SW480 (cell line): ENCODE measurements around the gene NEK6.

ENCODE experiments used
- DNase-seq: peaks from one replicate; pipeline ENCODE4 v3.0.0-alpha.2; 2016; ENCODE audit warnings: low spot score

Gene NEK6

DNA sequence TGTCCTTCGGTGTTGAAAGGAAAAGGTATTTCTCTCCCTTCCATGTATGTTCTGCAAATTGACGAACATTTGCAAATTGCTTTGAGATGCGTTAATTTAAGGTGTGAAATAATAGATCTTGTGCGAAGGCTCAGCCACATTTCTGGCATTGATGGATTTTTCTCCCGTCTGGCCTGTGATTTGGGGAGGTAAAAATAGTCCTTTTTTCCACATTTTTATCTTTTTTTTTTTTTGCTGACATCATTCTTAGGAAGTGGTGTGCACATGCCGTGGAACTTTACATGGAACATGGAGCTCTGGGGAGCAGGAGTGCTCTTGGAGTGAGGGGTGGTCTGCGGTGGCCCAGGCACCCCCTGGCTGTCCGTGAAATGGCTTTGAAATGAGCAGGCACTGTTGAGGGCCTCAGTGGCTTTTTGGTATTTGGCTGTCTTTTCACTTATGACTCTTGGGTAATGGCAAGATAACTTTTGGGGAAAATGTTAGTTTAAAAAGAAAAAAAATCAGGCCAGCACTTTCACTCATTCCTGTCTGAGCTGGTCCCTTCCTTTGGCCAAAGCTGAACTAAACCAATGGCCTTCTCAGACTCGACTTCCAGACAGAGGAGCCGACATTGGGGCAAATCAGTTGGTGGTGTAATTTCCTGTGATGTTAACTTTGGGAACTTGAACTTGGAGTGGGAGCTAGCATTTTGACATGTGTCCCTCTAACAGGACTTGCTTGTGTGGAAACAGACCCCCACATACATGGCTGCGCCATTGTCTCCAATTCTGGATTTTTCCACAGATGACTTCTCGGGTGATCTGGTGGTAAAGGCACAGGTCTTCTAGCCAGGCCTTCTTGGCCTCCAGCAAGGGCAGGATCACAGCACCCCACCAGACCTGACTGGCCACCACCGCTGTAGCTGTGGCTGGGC lies 4.2 kb downstream of the NEK6 start:
- DNase-seq = no peak

DNA sequence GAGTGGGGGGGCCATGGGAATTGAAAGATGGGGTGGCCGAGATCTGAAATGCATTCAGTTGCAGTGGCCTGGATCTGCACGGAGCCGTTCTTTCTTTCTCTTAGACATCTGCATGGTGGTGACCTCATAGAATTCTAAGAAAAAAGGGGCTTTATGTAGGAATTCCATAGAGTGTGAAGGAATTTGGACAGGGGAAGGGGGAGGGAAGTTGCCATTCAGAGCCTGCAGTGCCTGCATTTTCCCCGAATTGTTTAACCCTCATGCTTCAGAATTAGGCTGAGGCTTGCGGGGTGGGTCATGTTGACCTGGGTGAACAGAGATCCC lies 4.9 kb downstream of the NEK6 start:
- no peak for DNase-seq

DNA sequence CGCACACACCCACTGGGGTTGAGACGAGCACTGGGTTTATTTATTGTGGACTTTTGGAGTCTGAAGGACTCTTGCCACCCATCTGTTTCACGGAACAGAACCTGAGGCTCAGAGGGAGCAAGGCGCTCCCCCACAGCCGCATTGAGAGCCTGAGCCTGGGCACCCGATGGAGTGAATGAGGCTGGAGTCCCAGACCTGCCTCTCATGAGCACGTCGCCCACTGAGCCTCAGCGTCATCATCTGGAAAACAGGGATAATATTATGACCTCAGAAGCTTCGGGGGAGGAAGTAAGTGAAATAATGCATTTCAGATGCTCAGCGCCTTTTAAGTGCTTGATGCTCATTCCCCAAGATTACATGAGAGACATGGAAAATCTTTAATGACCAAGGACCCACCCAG lies 5.5 kb downstream of the NEK6 start:
- no peak for DNase-seq

DNA sequence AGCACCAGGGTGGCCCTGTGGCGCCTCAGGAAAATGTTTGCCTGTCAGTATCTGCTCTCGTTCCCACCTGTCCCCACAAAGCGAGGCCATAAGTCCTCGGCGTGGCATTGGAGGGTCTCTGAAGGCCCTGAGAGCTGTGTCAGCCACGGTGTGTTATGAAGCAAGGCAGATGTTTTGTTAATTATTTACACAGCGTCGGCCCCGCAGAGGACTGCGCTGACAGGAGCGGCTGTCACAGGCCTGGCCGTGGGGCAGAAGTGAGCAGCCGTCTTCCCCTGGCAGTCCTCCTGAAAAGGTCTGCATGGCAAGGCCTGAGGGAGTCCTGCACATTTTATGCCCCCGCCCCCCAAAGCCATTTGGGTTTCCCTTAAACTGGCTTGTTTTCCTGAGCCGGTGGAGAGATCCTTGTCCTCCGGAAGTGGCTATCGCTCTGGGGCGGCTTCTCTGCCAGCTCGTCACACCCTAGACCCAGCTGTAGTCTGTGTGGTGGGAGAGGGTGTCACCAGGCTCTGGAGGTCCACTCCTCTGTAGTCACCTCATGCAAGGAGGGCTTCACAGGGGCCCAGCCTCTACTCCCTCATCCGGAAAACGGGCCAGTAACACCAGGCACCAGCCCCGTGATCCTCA lies 6.2 kb downstream of the NEK6 start:
- no peak for DNase-seq

DNA sequence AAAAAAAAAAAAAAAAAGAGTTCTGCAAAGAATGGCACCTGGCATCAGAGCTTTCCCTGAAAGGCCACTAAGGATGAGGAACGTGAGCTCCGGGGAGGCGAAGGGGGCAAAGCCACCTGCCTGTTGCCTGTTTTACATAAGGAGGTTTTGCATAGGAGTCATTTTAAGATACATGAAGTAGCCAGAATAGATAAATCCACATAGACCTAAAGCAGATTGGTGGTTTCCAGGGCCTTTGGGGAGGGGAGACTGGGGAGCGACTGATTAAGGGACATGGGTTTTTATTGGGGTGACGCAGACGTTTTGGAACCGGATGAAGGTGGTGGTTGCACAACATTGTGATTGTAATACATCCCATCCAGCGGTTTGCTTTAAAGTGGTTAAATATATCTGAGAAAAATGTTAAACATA lies 7.1 kb downstream of the NEK6 start:
- peak; percentile 92 for DNase-seq

DNA sequence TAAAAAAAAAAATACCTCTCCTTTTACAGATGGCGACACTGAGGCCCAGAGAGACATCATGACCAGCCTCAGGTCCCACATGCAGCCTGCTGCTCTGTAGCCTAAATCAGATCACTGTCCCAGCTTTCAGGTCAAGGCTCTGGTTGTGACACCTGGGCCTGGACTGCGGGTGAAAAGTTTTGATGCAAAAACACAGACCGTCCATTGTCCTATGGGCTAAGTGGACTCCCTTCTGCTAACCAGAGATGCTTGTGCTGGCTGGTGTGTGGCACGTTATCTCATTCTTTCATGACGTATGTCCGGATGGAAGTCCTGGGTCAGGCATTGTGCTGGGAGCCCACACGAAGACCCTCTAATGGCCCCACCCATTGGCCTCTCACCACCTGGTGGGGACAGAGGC lies 7.8 kb downstream of the NEK6 start:
- no peak for DNase-seq

DNA sequence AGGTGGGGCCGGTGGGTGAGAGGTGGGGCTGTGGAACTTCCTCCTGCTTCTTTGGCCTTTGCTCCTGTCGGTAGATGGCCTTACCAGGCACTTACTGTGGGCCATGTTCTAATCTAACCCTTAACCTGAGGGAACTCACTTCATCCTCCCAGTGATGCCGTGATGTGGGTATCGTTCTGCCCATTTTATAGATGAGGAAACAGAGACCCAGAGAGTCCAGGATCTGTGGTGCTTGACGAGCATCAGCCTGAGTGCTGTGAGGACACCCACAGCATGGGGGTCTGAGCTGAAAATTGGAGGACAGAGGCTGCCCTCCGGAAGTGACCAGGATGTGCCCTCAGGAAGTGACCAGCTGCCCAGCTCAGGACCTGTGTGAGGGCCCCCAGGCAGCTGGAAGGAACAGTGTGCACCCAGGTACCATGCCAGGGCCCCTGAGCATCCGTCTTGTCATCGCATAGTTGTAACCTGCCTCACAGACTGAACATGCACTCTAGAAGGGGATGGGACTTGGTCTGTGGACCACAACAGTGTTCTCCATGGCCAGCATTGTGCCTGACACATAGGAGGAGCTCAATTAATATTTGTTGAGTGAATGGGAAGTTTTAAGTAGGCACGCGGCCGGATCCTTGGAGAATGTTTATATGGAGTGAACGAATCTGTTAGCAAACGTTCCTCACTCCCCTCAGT lies 8.5 kb downstream of the NEK6 start:
- DNase-seq = no peak

DNA sequence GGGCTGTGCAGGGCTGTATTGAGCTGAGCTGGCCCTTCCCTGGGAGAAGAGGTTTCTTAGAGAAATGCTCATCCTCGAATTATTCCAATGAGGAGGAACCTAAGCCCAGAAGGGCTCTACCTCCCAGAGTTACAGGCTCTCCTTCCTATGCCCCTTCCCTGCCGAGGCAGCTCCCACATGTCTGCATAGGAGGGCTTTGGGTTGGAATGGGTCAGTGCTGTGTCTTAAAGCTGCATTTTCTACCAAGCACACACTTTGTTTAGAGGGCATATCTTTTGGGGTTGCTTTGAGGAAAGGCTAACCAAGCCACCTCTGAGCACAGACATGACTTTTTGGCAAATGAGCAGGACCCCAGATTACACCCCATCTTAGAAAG lies 9.1 kb downstream of the NEK6 start:
- DNase-seq = no peak

DNA sequence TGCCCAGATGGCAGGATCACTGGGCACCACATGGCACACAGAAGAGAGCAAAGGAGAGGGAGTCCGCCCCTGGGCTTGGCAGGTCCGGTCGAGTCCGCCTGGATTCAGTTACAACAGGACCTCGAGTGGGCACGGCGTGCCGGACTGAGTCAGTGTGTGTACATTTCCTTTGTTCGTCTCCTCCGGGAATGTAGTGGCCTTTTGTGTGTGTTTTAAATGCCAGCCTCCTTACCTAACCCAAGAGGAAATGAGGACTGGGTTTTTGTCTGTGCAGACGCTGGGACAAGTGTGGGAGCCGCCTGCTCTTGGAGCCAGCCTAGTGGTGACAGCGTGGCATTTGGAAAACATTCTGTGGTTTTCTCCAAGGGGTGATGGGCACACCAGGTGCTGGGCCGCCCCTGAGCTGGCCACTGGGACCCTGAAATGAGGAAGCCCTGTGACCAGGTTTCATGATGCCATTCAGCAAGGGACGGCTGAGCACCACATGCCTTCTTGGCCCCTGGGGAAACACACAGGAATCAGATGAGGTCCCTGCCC lies 9.6 kb downstream of the NEK6 start:
- DNase-seq = peak; percentile 90

DNA sequence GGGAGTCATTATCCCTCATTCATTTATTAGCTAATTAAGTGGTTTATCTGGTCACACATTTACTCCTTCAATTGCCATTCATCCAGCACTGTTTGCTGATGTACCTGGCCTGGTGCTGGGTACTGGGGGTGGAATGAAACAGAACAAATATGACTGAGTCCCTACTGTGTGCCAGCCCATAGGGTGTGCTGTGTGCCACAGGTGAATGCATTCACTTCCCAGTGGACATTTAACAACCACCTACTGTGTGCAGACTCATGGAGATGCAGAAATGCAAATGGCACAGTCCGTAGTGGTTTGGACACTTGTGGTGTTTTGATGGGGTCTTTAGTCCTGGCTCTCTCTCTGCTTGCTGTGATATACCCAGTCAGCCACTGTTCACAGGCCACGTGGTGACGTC lies 10.5 kb downstream of the NEK6 start:
- DNase-seq = no peak

DNA sequence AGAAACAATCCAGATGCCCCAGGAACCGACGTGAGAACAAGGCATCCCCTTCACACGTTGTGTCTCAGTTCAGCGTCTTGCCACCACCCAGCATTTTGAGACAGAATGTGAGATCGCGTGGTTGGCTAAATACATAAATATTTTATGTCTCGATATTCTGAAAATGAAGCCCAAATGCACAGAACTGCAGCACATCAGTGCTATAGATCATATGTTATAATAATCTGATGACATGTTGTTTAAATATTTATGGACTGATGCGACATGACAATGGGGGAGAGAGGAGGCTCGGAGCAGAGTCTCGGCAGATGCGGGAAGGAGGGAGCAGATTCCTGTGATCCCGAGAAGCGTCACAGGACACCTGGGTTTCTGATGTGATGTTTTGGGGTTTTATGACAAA lies 10.9 kb downstream of the NEK6 start:
- DNase-seq = no peak

DNA sequence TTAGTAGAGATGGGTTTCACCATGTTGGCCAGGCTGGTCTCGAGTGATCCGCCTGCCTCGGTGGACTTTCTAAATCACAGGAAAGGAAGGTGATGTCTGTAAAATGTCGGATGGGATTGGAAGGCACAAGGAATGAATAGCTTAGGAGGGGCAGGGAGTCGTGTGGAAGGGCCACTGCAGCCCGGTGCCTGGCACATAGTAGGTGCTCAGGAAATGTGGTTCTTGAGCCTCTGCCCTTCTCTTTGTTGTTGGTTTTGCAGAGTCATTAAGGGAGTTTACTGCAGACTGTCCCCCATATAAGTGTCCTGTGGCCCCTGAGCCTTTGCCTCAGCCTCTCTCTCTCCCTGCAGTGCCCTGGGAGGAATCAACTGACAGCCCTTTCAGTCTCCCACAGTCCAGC lies 11.8 kb downstream of the NEK6 start:
- no peak for DNase-seq

DNA sequence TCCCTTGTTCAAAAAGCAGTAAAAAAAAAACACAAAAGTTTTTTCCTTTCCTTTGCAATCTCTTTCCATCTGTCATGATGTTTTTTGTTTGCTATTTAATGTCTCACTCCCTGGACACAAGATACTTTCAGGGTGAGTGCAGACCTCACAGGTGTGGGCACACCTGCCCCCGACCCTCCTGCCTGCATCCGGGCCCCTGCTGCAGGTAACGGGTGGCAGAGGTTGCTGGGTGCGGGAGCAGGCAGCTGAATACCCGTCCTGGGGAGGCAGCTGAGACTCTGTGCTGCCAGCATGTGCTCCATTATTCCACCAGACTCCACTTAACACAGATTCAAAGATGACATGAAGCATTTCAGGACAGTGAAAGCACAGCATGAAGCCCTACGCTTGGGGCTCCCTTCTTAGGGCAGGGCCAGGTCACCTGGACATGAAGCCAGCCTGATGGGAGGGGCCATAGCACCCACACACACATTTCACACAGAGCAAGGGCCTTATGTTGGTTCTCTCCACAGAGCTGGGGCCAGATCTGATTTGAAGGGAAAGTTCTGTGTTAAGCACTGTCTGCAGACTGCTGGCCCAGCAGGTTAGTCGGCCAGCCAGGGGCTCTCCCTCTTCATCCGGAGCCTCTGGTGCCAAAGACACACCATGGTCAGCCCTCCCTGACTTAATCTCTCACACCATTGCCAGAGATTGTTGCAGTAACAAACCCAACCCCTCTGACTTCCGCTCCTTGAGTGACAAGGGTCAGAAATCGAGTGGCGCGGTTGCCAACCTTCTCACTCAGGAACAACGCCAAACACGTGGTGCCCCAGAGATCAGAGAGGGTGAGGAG lies 13.0 kb downstream of the NEK6 start:
- no peak for DNase-seq

DNA sequence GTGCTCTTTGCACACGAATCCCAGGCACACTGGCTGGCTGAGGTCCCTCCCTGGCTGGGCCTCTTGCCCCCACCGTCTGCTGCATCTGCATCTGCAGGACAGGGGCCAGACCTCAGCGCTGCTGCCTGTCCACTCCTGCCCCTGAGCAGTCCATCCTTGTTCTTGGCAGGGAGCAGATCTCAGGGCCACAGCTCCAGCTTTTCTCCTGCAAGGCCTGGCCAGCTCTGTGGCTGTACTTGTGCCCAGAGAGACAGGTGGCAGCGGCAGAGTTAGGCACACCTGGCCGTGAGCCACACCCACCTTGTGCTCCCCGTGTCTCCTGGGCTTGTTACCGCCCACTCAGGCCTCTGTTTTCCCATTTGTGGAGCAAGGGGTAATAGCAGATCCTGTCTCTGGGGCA lies 13.9 kb downstream of the NEK6 start:
- peak; percentile 49 for DNase-seq

DNA sequence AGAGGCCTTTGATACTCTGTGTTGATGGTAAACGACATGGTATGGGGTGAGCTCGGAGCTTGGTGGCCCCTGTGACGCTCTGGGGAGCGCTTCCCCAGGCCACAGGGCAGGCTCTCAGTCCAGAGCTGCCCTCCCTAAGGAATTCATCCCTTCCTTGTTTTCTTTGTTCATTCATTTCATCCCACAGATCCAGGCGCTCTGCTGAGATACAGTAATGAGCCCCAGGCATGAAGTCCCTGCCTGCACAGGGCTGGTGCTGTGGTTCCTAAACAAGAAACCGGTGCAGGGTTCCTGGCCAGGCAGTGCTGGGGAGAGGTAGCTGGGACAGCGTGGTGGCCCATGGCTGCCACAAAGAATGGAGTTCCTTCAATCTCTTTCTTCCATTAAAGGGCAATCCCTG lies 14.4 kb downstream of the NEK6 start:
- DNase-seq = no peak

DNA sequence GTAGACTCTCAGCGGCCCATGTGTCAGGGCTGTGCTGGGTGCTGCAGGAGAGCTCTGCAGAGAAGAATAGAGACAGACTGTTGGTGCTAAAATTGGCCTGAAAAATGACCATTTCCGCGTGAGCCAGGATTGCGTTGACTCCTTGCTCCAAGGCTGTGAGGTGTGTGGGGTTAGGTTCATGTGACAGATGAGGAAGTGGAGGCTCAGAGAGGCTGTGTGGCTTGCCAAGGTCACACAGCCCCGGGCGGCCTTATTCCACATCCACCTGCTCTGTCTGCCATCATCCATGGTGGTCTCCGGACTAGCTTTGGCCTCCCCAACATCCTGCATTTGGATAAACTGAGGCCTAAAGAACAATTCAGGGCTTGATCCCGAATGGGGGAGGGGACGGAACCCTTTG lies 15.2 kb downstream of the NEK6 start:
- no peak for DNase-seq

DNA sequence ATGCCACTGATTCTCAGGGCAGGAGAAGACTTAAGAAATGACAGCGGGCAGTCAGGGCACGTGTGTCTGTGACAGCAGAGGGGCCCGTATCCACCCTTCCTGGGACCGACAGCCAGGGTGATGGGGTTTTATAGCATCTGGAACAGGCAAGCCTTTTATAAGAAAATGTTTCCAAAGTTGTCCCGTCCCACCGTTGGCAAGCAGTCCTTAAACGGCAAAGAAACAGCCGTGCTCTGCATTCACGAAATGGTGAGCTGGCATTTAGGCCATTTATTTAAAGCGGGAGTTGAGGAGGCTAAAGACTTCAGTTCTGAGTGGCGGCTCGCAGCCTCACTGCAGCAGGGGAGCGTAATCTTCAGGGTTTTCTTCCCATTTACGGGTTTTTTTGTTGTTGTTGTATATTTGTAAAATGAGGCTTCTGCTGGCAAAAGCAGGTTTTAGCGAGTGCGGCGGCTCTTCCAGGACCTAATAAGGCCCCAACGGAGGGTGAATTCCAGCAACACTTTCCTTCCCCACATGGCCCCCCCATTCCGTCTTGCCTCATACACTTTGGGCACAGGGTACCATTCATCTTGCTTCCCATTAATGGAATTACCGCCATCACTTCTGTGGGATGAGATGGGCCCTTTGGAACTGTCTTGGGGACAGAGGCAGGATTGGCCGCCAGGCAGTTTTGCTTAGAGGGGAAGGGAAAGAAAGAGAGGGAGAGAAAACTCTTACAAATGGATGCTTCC lies 15.8 kb downstream of the NEK6 start:
- no peak for DNase-seq

DNA sequence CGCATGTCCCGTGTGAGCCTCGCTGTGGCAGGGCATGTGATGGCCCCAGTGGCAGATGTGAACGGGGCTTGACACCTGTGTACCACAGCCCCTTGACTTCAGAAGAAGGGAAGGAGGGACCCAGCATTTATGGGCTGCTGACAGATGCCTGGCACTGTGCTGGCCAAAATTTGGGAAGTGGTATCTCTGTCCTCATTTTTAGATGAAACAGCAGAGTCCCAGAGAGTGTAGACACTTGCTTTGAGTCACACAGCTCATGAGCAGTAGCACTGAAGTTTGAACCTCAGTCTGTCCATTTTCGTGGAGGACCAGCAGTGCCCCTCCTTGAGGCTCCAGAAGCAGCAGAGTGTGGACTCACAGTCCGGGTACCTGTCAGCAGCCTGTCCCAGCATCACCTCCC lies 16.5 kb downstream of the NEK6 start:
- DNase-seq = no peak

DNA sequence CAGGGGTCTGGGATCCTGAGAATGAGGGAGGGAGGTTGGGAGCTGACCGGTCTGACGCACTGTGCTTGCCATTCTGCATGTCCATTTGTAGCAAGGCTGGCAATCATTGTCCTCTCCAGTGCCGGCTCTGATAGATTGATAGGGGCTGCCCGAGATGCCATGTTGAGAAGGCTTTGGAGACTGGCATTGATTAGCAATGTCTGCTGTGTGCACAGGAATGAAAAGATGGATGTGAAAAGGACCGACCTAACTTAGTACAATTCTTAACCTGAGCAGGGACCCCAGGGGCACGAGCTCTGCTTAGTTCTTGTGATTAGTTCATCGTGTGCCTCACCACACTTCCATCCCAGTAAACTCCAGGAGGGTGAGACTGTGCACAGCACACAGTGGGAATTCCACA lies 17.0 kb downstream of the NEK6 start:
- DNase-seq = no peak

DNA sequence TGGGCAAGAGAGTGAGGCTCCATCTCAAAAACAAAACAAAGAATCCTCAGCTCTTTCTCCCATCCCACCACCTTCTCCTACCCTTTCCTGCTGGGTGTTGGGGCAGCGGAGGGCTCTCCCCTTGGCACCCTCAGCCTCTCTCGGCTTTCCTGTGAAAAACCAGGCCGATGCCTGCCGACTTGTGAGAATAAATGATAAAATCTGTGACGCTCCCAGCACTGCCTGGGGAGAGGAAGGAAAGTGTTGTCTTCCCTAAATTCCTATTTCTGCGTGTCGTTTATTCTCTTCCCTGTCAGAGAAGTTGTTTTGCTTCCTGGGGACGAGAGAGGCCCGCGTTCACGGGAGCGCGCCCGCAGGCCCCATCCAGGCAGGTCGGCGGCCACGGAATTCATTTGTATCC lies 19.7 kb downstream of the NEK6 start:
- no peak for DNase-seq

DNA sequence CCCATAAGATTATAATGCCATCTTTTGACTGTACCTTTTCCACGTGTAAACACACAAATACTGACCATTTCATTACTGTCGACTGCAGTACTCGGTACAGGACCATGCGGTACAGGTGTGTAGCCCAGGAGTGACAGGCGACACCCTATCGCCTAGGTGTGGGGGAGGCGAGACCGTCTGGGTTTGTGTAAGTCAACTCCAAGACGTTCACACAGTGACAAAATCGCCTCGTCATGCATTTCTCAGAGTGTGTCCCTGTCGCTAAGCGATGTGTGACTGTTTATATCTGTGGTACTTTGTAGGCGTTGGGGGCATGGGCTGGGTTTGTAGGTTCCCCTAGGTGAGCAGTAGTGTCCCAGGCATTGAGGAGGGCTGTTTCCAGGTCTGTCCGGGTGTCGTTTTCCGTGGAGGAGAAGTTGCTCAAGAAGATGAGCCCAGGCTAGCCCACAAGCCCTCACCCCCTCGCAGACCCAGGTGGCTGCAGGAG lies 20.3 kb downstream of the NEK6 start:
- no peak for DNase-seq
